Fibroblast of lung (primary cell): ENCODE data around the gene DNM3.

Experiments
- CTCF ChIP-seq, 2 donors: IDR thresholded peaks in 1 of 2; conservative IDR thresholded peaks in 1 of 2; 1 replicate in 1 of 2; 2 replicates in 1 of 2; pipeline ENCODE4 v1.5.1; 2011 to 2012; ENCODE audit warnings: low read length in 2 of 2, control low read depth in 1 of 2, inconsistent platforms in 1 of 2, low read depth in 1 of 2, mild to moderate bottlenecking in 1 of 2
- EZH2 ChIP-seq: IDR thresholded peaks from 2 replicates; pipeline ENCODE4 v1.5.1; 2012; ENCODE audit warnings: low read length, control low read depth, mild to moderate bottlenecking; ENCODE audit errors: missing control alignments

GRCh38 chr1:172423336-172423735 lies 582.0 kb downstream of the DNM3 start:
- TF ChIP-seq CTCF (conservative IDR thresholded peaks at IDR 0.05 in 1 of 2, IDR thresholded peaks at IDR 0.05 in 1 of 2; ENCODE audit: low read depth in 1 of 2, low read length in 2 of 2) (no peak), EZH2 (no peak)
